Keratinocyte (primary cell): Measurements from ENCODE around the gene GPX4.

Source experiments
- EZH2 ChIP-seq: IDR thresholded peaks from one replicate; pipeline ENCODE4 v1.6.1; 2012; ENCODE audit warnings: inconsistent platforms, mild to moderate bottlenecking, low read length, moderate library complexity
- TF ChIP-seq, protein P1 (sequence below), 3 experiments: IDR thresholded peaks in 1 of 3; conservative IDR thresholded peaks in 1 of 3; optimal IDR thresholded peaks in 1 of 3; 2 replicates in 2 of 3; 3 replicates in 1 of 3; pipeline versions ENCODE3 to v1.5.1; 2011; ENCODE audit warnings: low read length in 3 of 3, mild to moderate bottlenecking in 3 of 3, moderate library complexity in 2 of 3, control low read depth in 1 of 3, inconsistent platforms in 1 of 3; ENCODE audit not compliant: insufficient read depth in 2 of 3; ENCODE audit errors: extremely low read depth in 1 of 3

DNA sequence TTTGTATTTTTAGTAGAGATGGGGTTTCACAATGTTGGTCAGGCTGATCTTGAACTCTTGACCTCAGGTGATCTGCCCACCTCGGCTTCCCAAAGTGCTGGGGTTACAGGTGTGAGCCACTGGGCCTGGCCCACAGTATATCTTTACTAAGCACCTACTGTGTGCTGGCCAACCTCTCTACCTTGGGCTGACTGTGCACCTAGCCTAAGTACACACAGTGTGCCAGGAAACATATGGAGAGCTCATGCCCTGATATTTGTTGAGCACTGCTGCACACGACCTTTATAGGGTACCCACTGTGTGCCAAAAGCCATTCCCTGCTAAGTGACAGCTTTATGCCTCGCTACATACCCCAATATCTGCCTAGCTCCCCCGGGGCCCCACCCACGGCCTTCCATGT, 43.1 kb upstream of the GPX4 start:
- TF ChIP-seq, protein P1, sequence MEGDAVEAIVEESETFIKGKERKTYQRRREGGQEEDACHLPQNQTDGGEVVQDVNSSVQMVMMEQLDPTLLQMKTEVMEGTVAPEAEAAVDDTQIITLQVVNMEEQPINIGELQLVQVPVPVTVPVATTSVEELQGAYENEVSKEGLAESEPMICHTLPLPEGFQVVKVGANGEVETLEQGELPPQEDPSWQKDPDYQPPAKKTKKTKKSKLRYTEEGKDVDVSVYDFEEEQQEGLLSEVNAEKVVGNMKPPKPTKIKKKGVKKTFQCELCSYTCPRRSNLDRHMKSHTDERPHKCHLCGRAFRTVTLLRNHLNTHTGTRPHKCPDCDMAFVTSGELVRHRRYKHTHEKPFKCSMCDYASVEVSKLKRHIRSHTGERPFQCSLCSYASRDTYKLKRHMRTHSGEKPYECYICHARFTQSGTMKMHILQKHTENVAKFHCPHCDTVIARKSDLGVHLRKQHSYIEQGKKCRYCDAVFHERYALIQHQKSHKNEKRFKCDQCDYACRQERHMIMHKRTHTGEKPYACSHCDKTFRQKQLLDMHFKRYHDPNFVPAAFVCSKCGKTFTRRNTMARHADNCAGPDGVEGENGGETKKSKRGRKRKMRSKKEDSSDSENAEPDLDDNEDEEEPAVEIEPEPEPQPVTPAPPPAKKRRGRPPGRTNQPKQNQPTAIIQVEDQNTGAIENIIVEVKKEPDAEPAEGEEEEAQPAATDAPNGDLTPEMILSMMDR (optimal IDR thresholded peaks at IDR 0.05 in 1 of 3, IDR thresholded peaks at IDR 0.05 in 1 of 3, conservative IDR thresholded peaks at IDR 0.05 in 1 of 3; ENCODE audit: extremely low read depth in 1 of 3, insufficient read depth in 2 of 3, low read length in 3 of 3), result no peak
- no peak for TF ChIP-seq EZH2
